22Rv1 (cell line): ENCODE data around the gene NMBR.
"Not testable (repeated sequence)": the region's sequence is repeated elsewhere in the genome, so short reads cannot be mapped to it uniquely, and the experiment has no call there.

Experiments used
- H3K27ac ChIP-seq: fragments of 450-650 bp; 2 replicates; pipeline ENCODE4 v1.5.1; 2017
- CTCF ChIP-seq: fragments of 450-650 bp; IDR thresholded peaks from 2 replicates; pipeline ENCODE4 v1.5.1; 2017; ENCODE audit warnings: mild to moderate bottlenecking
- ZFX ChIP-seq: fragments of 450-650 bp; IDR thresholded peaks from 2 replicates; pipeline ENCODE4 v1.6.1; 2017; ENCODE audit warnings: antibody characterized with exemption, borderline replicate concordance

Gene NMBR

GRCh38 chr6:142146828-142147662, at the start of gene NMBR, which contains the start of gene VTA1:
NMBR (minus strand) TSS chr6:142147122; CDS start chr6:142088658, 58,464 bp downstream.
VTA1 (plus strand) TSS chr6:142147263; CDS start chr6:142147288, 25 bp downstream.
- TF ChIP-seq CTCF (peak; percentile 98), ZFX (no peak)
- peak within 1 kb of the TSS; percentile 53 for H3K27ac ChIP-seq

GRCh38 chr6:142195862-142196541, 49.1 kb upstream of the NMBR start:
- TF ChIP-seq ZFX (no peak), CTCF (no peak)
- H3K27ac ChIP-seq, result no peak overlapping the region

- TF ChIP-seq ZFX, result no peak
- TF ChIP-seq CTCF, result no peak
- no peak overlapping the region for H3K27ac ChIP-seq
These were observed 46.7 kb upstream of the NMBR start for GRCh38 chr6:142193621-142194020.

GRCh38 chr6:142192343-142192742, 45.4 kb upstream of the NMBR start:
- H3K27ac ChIP-seq, result no peak overlapping the region
- TF ChIP-seq CTCF (no peak), ZFX (no peak)

- H3K27ac ChIP-seq, result no peak overlapping the region
- TF ChIP-seq CTCF (no peak), ZFX (no peak)
These were observed 42.1 kb upstream of the NMBR start for GRCh38 chr6:142189057-142189456.

- 0 out of 2 replicates have a peak, but pooled peaks have one; percentile 5 for TF ChIP-seq CTCF
- H3K27ac ChIP-seq, result not testable (repeated sequence)
These were observed 41.4 kb upstream of the NMBR start for GRCh38 chr6:142188341-142188740.

GRCh38 chr6:142187209-142187608, 40.3 kb upstream of the NMBR start:
- H3K27ac ChIP-seq, result no peak overlapping the region
- TF ChIP-seq CTCF, result no peak
- TF ChIP-seq ZFX, result no peak
